ENCODE measurements around the gene THRA. TPM values are rescaled to one million over a fixed set of nuclear protein-coding genes. Genes with fewer than 3 reads are reported as not detected.

THRA gene, protein sequence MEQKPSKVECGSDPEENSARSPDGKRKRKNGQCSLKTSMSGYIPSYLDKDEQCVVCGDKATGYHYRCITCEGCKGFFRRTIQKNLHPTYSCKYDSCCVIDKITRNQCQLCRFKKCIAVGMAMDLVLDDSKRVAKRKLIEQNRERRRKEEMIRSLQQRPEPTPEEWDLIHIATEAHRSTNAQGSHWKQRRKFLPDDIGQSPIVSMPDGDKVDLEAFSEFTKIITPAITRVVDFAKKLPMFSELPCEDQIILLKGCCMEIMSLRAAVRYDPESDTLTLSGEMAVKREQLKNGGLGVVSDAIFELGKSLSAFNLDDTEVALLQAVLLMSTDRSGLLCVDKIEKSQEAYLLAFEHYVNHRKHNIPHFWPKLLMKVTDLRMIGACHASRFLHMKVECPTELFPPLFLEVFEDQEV
- total RNA-seq: 24.0 and 26.2 TPM in 2 replicates

DNA sequence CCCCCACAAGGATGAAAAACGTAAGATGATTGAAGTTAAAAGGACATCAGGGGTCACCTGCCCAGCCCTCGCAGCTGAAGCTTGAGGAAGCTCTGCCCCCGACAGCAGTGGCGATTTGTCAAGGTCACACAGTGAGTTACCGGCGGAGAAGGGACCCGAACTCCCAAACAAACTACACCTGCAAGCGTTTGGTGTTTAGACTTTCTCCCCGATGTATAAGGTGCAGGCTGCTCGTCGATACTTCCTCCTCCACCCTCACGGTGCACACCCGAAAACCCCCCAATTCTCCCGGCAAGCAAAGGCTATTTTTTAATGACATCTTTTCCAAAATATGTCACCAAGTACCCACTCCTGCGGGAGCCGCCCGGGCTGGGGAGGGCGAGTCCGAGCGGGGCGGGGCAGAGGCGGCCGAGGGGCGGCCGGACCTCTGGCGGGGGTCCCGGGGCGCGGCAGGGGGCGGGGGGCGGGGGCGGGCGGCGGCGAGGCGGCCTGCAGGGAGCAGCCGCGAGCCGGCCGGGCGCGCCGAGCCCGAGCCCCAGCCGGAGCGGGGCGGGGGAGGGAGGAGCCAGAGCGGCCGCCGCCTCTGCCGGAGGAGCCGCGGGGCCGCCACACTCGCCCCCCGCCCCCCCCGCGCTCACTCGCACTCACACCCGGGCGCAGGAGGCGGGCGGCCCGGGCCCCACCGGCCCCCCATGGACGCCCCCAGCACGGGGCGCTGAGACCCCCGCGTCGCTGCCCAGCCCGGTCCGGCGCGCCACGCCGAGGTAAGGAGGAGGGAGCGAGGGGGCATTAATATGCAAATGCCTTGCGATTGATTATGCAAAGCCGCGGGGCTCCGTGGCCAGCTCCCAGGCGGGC is at the start of gene THRA:
TSS of gene THRA (plus strand) at position 637 of the 858 bp plus-strand sequence. CDS start 11,524 bp downstream, outside the sequence.

DNA sequence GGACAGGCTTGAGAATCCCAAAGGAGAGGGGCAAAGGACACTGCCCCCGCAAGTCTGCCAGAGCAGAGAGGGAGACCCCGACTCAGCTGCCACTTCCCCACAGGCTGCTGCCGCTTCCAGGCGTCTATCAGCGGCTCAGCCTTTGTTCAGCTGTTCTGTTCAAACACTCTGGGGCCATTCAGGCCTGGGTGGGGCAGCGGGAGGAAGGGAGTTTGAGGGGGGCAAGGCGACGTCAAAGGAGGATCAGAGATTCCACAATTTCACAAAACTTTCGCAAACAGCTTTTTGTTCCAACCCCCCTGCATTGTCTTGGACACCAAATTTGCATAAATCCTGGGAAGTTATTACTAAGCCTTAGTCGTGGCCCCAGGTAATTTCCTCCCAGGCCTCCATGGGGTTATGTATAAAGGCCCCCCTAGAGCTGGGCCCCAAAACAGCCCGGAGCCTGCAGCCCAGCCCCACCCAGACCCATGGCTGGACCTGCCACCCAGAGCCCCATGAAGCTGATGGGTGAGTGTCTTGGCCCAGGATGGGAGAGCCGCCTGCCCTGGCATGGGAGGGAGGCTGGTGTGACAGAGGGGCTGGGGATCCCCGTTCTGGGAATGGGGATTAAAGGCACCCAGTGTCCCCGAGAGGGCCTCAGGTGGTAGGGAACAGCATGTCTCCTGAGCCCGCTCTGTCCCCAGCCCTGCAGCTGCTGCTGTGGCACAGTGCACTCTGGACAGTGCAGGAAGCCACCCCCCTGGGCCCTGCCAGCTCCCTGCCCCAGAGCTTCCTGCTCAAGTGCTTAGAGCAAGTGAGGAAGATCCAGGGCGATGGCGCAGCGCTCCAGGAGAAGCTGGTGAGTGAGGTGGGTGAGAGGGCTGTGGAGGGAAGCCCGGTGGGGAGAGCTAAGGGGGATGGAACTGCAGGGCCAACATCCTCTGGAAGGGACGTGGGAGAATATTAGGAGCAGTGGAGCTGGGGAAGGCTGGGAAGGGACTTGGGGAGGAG is 47.5 kb upstream of the THRA start, which contains the start of gene CSF3:
TSS of gene CSF3 (plus strand) at position 436 of the 993 bp plus-strand sequence. CDS start at position 471, 35 bp downstream.

DNA sequence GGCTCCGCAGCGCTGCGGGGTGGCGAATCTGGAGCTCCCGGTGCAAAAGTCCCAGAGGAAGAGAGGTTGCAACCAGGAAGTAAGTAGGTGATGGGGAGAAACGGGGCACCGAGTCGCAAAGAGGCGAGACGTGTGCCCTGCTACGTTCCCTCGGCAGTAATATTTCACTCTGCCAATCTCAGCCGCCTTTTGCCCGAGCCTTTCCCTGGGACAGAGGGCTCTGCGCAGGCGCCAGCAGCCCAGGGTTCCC is 37.6 kb downstream of the THRA start, which contains the start of gene NR1D1:
TSS of gene NR1D1 (minus strand) at position 171 of the 250 bp plus-strand sequence. CDS start 495 bp downstream, outside the sequence.

DNA sequence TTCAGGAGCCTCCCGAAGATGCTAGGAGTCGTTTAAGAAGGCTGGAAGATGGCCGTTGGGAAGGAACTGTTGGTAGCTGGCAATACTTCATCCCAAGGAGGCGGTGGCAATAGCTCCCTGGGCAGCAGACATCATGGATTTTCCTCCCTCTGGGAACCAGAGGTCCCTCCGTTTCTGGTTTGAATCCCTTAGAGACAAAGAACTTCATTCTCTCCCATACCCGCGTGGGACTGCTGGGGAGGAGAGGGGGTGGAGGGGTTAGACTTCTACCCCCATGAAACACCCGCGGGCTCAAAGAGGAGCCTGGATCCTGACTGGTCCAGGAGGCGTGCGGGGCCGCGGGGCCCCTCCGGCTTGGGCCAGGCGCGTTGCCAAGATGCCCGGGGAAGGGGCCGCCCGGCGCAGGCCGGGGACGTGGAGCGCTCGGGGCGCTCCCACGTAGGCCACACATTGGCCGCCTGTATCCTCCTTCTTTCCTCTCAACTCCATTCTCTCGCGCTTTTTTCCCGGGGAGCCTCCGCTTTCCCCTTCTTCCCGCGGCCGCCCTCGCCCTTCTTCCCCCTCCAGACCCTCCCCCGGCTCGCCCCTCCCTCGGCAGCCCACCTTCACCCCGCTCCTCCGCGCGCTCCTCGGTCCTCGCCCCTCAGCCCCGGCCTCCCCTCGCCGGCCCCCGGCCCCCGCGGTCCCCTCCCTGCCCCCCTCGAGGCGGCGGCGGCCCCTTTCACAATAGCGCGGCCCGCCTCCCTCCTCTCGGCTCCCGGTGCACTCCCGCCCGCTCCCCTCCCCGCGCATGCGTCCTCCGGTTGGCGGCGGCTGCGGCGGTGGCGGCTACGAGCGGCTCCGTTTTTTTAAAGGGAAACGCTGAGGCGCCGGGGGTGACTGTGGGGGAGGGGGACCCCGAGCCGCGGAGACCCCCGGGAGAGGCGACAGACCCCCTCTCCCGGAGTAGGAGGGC is 58.7 kb downstream of the THRA start, which contains the start of gene MSL1:
TSS of gene MSL1 (plus strand) at position 791 of the 955 bp plus-strand sequence. CDS start 642 bp downstream, outside the sequence.

Small RNA genes within 50 kb of the gene (small RNA-seq; reads per million reads assigned to genes)
- gene SNORD124: 119 reads per million, percentile 98 among the genes with 10 or more reads in this experiment

Other genes starting within 250 kb of the THRA start
- gene IKZF3, start 198.7 kb upstream of the THRA start, total RNA-seq: not detected in 2 replicates
- not detected in 2 replicates for gene ZPBP2, start 194.8 kb upstream of the THRA start, total RNA-seq
- 6.1 and 6.4 TPM in 2 replicates for gene GSDMB, start 144.3 kb upstream of the THRA start, total RNA-seq
- gene ORMDL3, start 135.4 kb upstream of the THRA start, total RNA-seq: 40.1 and 42.3 TPM in 2 replicates
- not detected in 2 replicates for gene LRRC3C, start 135.2 kb upstream of the THRA start, total RNA-seq
- 0.22 and 0.39 TPM in 2 replicates for gene GSDMA, start 100.0 kb upstream of the THRA start, total RNA-seq
- 81.7 and 99.6 TPM in 2 replicates for gene PSMD3, start 82.2 kb upstream of the THRA start, total RNA-seq
- not detected in 2 replicates for gene CSF3, start 47.5 kb upstream of the THRA start, total RNA-seq
- 44.7 and 50.5 TPM in 2 replicates for gene MED24, start 8.6 kb upstream of the THRA start, total RNA-seq
- 4.0 and 4.8 TPM in 2 replicates for gene NR1D1, start 37.6 kb downstream of the THRA start, total RNA-seq
- 55.7 and 60.1 TPM in 2 replicates for gene MSL1, start 59.0 kb downstream of the THRA start, total RNA-seq
- 42.3 and 48.6 TPM in 2 replicates for gene CASC3, start 77.6 kb downstream of the THRA start, total RNA-seq
- 1.9 and 2.0 TPM in 2 replicates for gene RAPGEFL1, start 114.5 kb downstream of the THRA start, total RNA-seq
- gene WIPF2, start 156.3 kb downstream of the THRA start, total RNA-seq: 13.1 and 14.4 TPM in 2 replicates
- 14.0 and 20.1 TPM in 2 replicates for gene CDC6, start 224.9 kb downstream of the THRA start, total RNA-seq
- 33.1 and 38.3 TPM in 2 replicates for gene RARA, start 246.2 kb downstream of the THRA start, total RNA-seq

All from articular chondrocyte of knee joint (primary cell).